Activated naive CD8-positive, alpha-beta T cell treated with anti-CD3 and anti-CD28 coated beads, Interleukin-2, amount 50 U/mL, for 16 hours (primary cell): Measurements from ENCODE around the gene C9orf50.
A peak's percentile ranks its signal among the peaks of the same experiment; 100 is the strongest.

ENCODE experiments used
- DNase-seq: peaks from one replicate; pipeline ENCODE4 v3.0.0-alpha.2; 2020; ENCODE audit warnings: low read depth, low spot score

Gene C9orf50

GRCh38 chr9:129631674-129632129, 10.8 kb upstream of the C9orf50 start:
- no peak for DNase-seq

GRCh38 chr9:129630967-129631673, 10.2 kb upstream of the C9orf50 start:
- DNase-seq: no peak

- no peak for DNase-seq
Observed at GRCh38 chr9:129629251-129629820, 8.4 kb upstream of the C9orf50 start.

GRCh38 chr9:129628709-129629108, 7.8 kb upstream of the C9orf50 start:
- DNase-seq: no peak

- no peak for DNase-seq
Observed at GRCh38 chr9:129627556-129628440, 6.9 kb upstream of the C9orf50 start.

GRCh38 chr9:129626625-129627284, 5.9 kb upstream of the C9orf50 start:
- DNase-seq: no peak

GRCh38 chr9:129626079-129626624, 5.3 kb upstream of the C9orf50 start, which contains the start of gene NTMT1:
Gene NTMT1 (plus strand): TSS chr9:129626163. CDS start chr9:129632704, 6,541 bp downstream.
- peak; percentile 72 for DNase-seq

- DNase-seq: no peak
Observed at GRCh38 chr9:129624947-129625346, 4.0 kb upstream of the C9orf50 start.

GRCh38 chr9:129624168-129624759, 3.4 kb upstream of the C9orf50 start:
- DNase-seq: peak; percentile 39

GRCh38 chr9:129623331-129623730, 2.4 kb upstream of the C9orf50 start:
- DNase-seq: no peak

GRCh38 chr9:129619787-129620668, 873 bp downstream of the C9orf50 start:
- DNase-seq: no peak

- DNase-seq: no peak
Observed at GRCh38 chr9:129617167-129617566, 3.7 kb downstream of the C9orf50 start.

- DNase-seq: no peak
Observed at GRCh38 chr9:129615407-129616285, 5.3 kb downstream of the C9orf50 start.

GRCh38 chr9:129614932-129615331, 6.0 kb downstream of the C9orf50 start:
- no peak for DNase-seq

- DNase-seq: no peak
Observed at GRCh38 chr9:129613520-129614175, 7.3 kb downstream of the C9orf50 start.

GRCh38 chr9:129612815-129613519, 7.9 kb downstream of the C9orf50 start:
- DNase-seq: no peak

GRCh38 chr9:129612123-129612522, 8.8 kb downstream of the C9orf50 start:
- no peak for DNase-seq

- no peak for DNase-seq
Observed at GRCh38 chr9:129611307-129611800, 9.5 kb downstream of the C9orf50 start.
